ENCODE results near the gene EFCAB7. TPM values are rescaled to one million over a fixed set of nuclear protein-coding genes. Genes with fewer than 3 reads are reported as not detected.
"Not testable (repeated sequence)": the region's sequence is repeated elsewhere in the genome, so short reads cannot be mapped to it uniquely, and the experiment has no call there.

The EFCAB7 gene
- total and polyA plus RNA-seq, 2 experiments from 2014 or later, result 4.2 to 4.9 TPM

GRCh38 chr1:63569640-63570316 lies 46.5 kb downstream of the EFCAB7 start (continued):
- no peak for TF ChIP-seq CTCF (conservative IDR thresholded peaks at IDR 0.05; ENCODE audit: low read depth in 2 of 2)
- no peak for TF ChIP-seq POLR2AphosphoS5 (IDR thresholded peaks at IDR 0.05; ENCODE audit: low read depth)
- no peak for TF ChIP-seq ETS1 (IDR thresholded peaks at IDR 0.05)
- TF ChIP-seq STAT1 (IDR thresholded peaks at IDR 0.05; ENCODE audit: unreplicated experiment), result no peak

GRCh38 chr1:63572686-63573085 lies 49.4 kb downstream of the EFCAB7 start:
- ATAC-seq; H3F3A ChIP-seq (replicated peaks; ENCODE audit: low read depth); H3K36me3 Mint-ChIP-seq (ENCODE audit: low read depth); H3K9me3 Mint-ChIP-seq; H2AFZ ChIP-seq; H3K27me3 Mint-ChIP-seq (ENCODE audit: insufficient read depth, low read depth, poor library complexity); H3K36me3 ChIP-seq (ENCODE audit: insufficient read depth); H3K79me2 ChIP-seq (replicated peaks; ENCODE audit: insufficient read depth); H3K9me2 ChIP-seq (ENCODE audit: insufficient read depth); H4K20me1 ChIP-seq (replicated peaks; ENCODE audit: insufficient read depth); H3K27ac Mint-ChIP-seq; H3K27me3 ChIP-seq (ENCODE audit: insufficient read depth): not testable (repeated sequence)
- peak overlapping the region; percentile 45; the same call in 1 of the 2 replicates for H3K4me2 ChIP-seq
- H3K27ac ChIP-seq (ENCODE audit: low read depth), result peak overlapping the region; percentile 95
- peak overlapping the region; percentile 27; the same call in 2 of the 3 replicates for H3K4me3 Mint-ChIP-seq
- DNase-seq (ENCODE audit: low spot score), result peak; percentile 40
- H3K4me1 Mint-ChIP-seq, result peaks cover 27% of the 10 kb centered on the region
- H3K4me1 ChIP-seq (ENCODE audit: insufficient read depth), result peaks cover 55% of the 10 kb centered on the region
- H3K4me3 ChIP-seq, result 0 out of 2 replicates have a peak overlapping the region, but pooled peaks have one; percentile 12

GRCh38 chr1:63574203-63574796 lies 51.0 kb downstream of the EFCAB7 start:
- not testable (repeated sequence) for H4K20me1 ChIP-seq (replicated peaks; ENCODE audit: insufficient read depth); H3K9me2 ChIP-seq (ENCODE audit: insufficient read depth); H3K36me3 Mint-ChIP-seq (ENCODE audit: low read depth); ATAC-seq; H3K36me3 ChIP-seq (ENCODE audit: insufficient read depth); H3K27me3 ChIP-seq (ENCODE audit: insufficient read depth); H3K9me3 Mint-ChIP-seq; H2AFZ ChIP-seq; H3K27ac Mint-ChIP-seq; H3K79me2 ChIP-seq (replicated peaks; ENCODE audit: insufficient read depth); H3F3A ChIP-seq (replicated peaks; ENCODE audit: low read depth); H3K4me3 Mint-ChIP-seq; H3K27me3 Mint-ChIP-seq (ENCODE audit: insufficient read depth, low read depth, poor library complexity)
- H3K4me1 ChIP-seq (ENCODE audit: insufficient read depth), result peaks cover 52% of the 10 kb centered on the region
- peak; percentile 32 for DNase-seq (ENCODE audit: low spot score)
- peak overlapping the region; percentile 34 for H3K4me3 ChIP-seq
- H3K4me1 Mint-ChIP-seq, result peaks cover 25% of the 10 kb centered on the region
- peak overlapping the region; percentile 95 for H3K27ac ChIP-seq (ENCODE audit: low read depth)
- H3K4me2 ChIP-seq, result peak overlapping the region; percentile 53
- TF ChIP-seq ZNF462 (CRISPR knock-in tag; IDR thresholded peaks at IDR 0.05), result 0 out of 2 replicates have a peak, but pooled peaks have one; percentile 9
- peak; percentile 96 for TF ChIP-seq NANOG (IDR thresholded peaks at IDR 0.05; ENCODE audit: borderline replicate concordance)
- TF ChIP-seq CREB1 (CRISPR knock-in tag; IDR thresholded peaks at IDR 0.05; ENCODE audit: low read depth), result peak; percentile 35; the same call in 1 of the 2 replicates

All from GM23338 (cell line).